K562 (cell line): ENCODE results near the gene PADI4. TPM values are rescaled to one million over a fixed set of nuclear protein-coding genes. Genes with fewer than 3 reads are reported as not detected.

ENCODE experiments used
- RBM34 ChIP-seq: fragments of 200-400 bp; formaldehyde crosslinking; IDR thresholded peaks from 2 replicates; pipeline ENCODE4 v1.6.1; 2018; ENCODE audit warnings: low read length, borderline replicate concordance; ENCODE audit not compliant: insufficient read depth
- SRSF7 ChIP-seq: fragments of 200-400 bp; formaldehyde crosslinking; optimal IDR thresholded peaks from 2 replicates; pipeline ENCODE3; 2017; ENCODE audit warnings: mild to moderate bottlenecking, low read depth, low read length
- ZBTB1 ChIP-seq: sonication (generic); formaldehyde crosslinking; IDR thresholded peaks from 2 replicates; pipeline ENCODE4 v1.8.1; 2023; ENCODE audit warnings: missing genetic modification reagents, low read depth, mild to moderate bottlenecking, borderline replicate concordance
- ZNF695 ChIP-seq: fragments of 450-650 bp; formaldehyde crosslinking; IDR thresholded peaks from 2 replicates; pipeline ENCODE4 v1.4.0; 2020; ENCODE audit warnings: mild to moderate bottlenecking, moderate library complexity
- polyA plus RNA-seq, 8 experiments: library from polyadenylated mRNA; depleted of rRNA in 4 of 8; stranded (reverse) in 5 of 8; unstranded in 3 of 8; fragments of >200 nt; fragmentation: Nextera tagmentation in 2 of 8; fragmentation: Illumina TruSeq in 1 of 8; extraction: Ambion mirVana in 2 of 8; extraction: Trizol in 1 of 8; gene quantifications; 2 replicates each; pipeline versions ENCODE4 v1.2.1 to v1.2.3, GENCODE V29; 2011 to 2014; ENCODE audit warnings: inconsistent platforms in 1 of 8, missing spikeins in 1 of 8
- total RNA-seq, 7 experiments: library from RNA; depleted of rRNA in 6 of 7; stranded (reverse); fragments of >200 nt in 6 of 7; fragmentation: Illumina TruSeq in 2 of 7; extraction: Trizol in 2 of 7; gene quantifications; 2 replicates each; pipeline versions ENCODE4 v1.2.1 to v1.2.3, GENCODE V29; 2011 to 2021; ENCODE audit warnings: low replicate concordance in 1 of 7
- TF ChIP-seq, protein P1 (sequence below): fragments of 450-650 bp; IDR thresholded peaks from 2 replicates; pipeline ENCODE4 v1.7.1; 2018; ENCODE audit warnings: mild to moderate bottlenecking, low read depth; ENCODE audit not compliant: partially characterized antibody
- TF ChIP-seq, protein P2 (sequence below), 2 experiments: fragments of 150-350 bp in 1 of 2; IDR thresholded peaks; 2 replicates each; pipeline ENCODE4 v1.6.1; 2012 to 2016; ENCODE audit warnings: low read depth in 2 of 2, low read length in 2 of 2, mild to moderate bottlenecking in 1 of 2, moderate library complexity in 1 of 2
- TF ChIP-seq, protein P3 (sequence below): fragments of 250-450 bp; sonication (Bioruptor Pico); IDR thresholded peaks from 2 replicates; pipeline ENCODE4 v1.8.0; 2021; ENCODE audit warnings: mild to moderate bottlenecking, moderate library complexity
- TF ChIP-seq, protein P4 (sequence below): fragments of 450-650 bp; IDR thresholded peaks from 2 replicates; pipeline ENCODE4 v1.6.1; 2016; ENCODE audit warnings: low read depth

PADI4 gene
- total and polyA plus RNA-seq, 9 of the 15 experiments (the other 6 are each of a cell fraction or from before 2014, with no cell fraction given), result 0.22 to 0.33 TPM; not detected in 7

DNA sequence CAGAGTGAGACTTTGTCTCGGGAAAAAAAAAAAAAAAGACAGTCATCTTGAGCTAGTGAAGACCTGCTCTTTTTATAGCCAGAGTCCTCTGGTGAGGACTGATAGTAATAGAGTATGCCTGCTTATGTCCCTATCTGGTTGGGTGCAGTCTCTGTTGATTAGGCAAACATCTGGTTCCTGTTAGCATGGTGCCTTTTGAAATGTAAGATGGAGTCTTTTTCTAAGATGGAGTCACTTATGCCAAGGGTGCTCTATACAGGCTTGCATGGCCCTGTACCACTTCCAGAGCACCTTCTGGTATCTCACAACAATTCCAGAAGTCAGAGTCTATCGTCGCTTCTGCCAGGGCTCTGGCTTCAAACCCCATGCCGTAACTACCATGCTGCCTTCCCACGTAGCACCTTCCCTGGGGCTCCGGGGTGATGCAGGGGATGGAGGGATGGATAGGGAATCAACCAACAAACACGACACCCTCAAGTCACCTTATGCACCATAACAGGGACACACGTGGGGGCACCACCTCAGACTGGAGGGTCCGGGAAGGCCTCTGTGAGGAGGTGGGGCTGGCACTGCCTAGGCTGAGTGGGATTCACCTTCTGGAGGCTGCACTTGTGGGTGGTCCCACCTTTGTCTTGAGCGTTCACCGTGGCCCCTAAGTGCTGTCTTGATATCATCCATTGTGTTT is 52.4 kb downstream of the PADI4 start (continued):
- TF ChIP-seq, protein P1, sequence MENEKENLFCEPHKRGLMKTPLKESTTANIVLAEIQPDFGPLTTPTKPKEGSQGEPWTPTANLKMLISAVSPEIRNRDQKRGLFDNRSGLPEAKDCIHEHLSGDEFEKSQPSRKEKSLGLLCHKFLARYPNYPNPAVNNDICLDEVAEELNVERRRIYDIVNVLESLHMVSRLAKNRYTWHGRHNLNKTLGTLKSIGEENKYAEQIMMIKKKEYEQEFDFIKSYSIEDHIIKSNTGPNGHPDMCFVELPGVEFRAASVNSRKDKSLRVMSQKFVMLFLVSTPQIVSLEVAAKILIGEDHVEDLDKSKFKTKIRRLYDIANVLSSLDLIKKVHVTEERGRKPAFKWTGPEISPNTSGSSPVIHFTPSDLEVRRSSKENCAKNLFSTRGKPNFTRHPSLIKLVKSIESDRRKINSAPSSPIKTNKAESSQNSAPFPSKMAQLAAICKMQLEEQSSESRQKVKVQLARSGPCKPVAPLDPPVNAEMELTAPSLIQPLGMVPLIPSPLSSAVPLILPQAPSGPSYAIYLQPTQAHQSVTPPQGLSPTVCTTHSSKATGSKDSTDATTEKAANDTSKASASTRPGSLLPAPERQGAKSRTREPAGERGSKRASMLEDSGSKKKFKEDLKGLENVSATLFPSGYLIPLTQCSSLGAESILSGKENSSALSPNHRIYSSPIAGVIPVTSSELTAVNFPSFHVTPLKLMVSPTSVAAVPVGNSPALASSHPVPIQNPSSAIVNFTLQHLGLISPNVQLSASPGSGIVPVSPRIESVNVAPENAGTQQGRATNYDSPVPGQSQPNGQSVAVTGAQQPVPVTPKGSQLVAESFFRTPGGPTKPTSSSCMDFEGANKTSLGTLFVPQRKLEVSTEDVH, result no peak
- TF ChIP-seq RBM34, result no peak
- TF ChIP-seq, protein P2, sequence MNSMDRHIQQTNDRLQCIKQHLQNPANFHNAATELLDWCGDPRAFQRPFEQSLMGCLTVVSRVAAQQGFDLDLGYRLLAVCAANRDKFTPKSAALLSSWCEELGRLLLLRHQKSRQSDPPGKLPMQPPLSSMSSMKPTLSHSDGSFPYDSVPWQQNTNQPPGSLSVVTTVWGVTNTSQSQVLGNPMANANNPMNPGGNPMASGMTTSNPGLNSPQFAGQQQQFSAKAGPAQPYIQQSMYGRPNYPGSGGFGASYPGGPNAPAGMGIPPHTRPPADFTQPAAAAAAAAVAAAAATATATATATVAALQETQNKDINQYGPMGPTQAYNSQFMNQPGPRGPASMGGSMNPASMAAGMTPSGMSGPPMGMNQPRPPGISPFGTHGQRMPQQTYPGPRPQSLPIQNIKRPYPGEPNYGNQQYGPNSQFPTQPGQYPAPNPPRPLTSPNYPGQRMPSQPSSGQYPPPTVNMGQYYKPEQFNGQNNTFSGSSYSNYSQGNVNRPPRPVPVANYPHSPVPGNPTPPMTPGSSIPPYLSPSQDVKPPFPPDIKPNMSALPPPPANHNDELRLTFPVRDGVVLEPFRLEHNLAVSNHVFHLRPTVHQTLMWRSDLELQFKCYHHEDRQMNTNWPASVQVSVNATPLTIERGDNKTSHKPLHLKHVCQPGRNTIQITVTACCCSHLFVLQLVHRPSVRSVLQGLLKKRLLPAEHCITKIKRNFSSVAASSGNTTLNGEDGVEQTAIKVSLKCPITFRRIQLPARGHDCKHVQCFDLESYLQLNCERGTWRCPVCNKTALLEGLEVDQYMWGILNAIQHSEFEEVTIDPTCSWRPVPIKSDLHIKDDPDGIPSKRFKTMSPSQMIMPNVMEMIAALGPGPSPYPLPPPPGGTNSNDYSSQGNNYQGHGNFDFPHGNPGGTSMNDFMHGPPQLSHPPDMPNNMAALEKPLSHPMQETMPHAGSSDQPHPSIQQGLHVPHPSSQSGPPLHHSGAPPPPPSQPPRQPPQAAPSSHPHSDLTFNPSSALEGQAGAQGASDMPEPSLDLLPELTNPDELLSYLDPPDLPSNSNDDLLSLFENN (IDR thresholded peaks at IDR 0.05; ENCODE audit: low read depth in 2 of 2, low read length in 2 of 2), result peak in 1 of 2 experiments; percentile 82; a peak in 1 of 4 replicates
- TF ChIP-seq ZBTB1, result no peak
- no peak for TF ChIP-seq SRSF7
- TF ChIP-seq, protein P3, sequence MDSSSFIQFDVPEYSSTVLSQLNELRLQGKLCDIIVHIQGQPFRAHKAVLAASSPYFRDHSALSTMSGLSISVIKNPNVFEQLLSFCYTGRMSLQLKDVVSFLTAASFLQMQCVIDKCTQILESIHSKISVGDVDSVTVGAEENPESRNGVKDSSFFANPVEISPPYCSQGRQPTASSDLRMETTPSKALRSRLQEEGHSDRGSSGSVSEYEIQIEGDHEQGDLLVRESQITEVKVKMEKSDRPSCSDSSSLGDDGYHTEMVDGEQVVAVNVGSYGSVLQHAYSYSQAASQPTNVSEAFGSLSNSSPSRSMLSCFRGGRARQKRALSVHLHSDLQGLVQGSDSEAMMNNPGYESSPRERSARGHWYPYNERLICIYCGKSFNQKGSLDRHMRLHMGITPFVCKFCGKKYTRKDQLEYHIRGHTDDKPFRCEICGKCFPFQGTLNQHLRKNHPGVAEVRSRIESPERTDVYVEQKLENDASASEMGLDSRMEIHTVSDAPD (CRISPR knock-in tag), result peak; percentile 99
- TF ChIP-seq, protein P4, sequence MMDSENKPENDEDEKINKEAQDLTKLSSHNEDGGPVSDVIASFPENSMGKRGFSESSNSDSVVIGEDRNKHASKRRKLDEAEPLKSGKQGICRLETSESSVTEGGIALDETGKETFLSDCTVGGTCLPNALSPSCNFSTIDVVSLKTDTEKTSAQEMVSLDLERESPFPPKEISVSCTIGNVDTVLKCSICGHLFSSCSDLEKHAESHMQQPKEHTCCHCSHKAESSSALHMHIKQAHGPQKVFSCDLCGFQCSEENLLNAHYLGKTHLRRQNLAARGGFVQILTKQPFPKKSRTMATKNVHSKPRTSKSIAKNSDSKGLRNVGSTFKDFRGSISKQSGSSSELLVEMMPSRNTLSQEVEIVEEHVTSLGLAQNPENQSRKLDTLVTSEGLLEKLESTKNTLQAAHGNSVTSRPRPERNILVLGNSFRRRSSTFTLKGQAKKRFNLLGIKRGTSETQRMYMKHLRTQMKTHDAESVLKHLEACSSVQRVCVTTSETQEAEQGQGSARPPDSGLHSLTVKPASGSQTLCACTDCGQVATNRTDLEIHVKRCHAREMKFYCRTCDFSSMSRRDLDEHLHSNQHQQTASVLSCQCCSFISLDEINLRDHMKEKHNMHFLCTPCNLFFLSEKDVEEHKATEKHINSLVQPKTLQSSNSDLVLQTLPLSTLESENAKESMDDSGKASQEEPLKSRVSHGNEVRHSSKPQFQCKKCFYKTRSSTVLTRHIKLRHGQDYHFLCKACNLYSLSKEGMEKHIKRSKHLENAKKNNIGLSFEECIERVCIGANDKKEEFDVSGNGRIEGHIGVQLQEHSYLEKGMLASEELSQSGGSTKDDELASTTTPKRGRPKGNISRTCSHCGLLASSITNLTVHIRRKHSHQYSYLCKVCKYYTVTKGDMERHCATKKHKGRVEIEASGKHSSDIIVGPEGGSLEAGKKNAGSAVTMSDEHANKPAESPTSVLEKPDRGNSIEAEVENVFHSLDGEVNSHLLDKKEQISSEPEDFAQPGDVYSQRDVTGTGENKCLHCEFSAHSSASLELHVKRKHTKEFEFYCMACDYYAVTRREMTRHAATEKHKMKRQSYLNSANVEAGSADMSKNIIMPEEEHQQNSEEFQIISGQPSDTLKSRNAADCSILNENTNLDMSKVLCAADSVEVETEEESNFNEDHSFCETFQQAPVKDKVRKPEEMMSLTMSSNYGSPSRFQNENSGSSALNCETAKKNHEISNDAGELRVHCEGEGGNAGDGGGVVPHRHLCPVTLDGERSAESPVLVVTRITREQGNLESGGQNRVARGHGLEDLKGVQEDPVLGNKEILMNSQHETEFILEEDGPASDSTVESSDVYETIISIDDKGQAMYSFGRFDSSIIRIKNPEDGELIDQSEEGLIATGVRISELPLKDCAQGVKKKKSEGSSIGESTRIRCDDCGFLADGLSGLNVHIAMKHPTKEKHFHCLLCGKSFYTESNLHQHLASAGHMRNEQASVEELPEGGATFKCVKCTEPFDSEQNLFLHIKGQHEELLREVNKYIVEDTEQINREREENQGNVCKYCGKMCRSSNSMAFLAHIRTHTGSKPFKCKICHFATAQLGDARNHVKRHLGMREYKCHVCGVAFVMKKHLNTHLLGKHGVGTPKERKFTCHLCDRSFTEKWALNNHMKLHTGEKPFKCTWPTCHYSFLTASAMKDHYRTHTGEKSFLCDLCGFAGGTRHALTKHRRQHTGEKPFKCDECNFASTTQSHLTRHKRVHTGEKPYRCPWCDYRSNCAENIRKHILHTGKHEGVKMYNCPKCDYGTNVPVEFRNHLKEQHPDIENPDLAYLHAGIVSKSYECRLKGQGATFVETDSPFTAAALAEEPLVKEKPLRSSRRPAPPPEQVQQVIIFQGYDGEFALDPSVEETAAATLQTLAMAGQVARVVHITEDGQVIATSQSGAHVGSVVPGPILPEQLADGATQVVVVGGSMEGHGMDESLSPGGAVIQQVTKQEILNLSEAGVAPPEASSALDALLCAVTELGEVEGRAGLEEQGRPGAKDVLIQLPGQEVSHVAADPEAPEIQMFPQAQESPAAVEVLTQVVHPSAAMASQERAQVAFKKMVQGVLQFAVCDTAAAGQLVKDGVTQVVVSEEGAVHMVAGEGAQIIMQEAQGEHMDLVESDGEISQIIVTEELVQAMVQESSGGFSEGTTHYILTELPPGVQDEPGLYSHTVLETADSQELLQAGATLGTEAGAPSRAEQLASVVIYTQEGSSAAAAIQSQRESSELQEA, result no peak
- TF ChIP-seq ZNF695 (CRISPR knock-in tag), result peak; percentile 96
